HTERT RPE-1 (cell line): ENCODE measurements around the gene RASAL1.

Source experiments
- in situ Hi-C: fragments of 300-500 bp; cut with MboI; formaldehyde crosslinking; loops from 4 replicates; pipeline ENCODE4 v1.14.3; 2020; ENCODE audit warnings: low sequenced_read_pairs

The RASAL1 gene

DNA sequence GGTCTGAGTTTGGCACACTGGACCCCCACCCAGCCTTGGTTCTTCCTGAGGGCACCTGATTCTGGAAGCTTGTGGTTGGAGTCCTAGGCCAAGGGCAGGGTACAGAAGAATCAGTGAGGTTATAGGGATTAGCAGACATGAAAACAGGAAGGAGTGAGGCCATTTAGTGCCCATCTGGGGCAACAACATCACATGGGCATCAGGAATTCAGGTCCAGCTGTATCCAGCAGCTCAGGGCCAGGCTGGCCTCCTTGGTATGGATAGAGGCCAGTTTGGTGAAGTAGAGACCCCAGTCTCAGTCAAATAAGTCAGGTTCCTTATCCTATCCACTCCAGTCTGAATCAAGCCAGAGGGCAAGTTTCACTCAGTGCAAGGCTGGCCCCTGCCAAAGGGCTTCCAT is 36.2 kb downstream of the RASAL1 start:
- in situ Hi-C loops = no loop called here

DNA sequence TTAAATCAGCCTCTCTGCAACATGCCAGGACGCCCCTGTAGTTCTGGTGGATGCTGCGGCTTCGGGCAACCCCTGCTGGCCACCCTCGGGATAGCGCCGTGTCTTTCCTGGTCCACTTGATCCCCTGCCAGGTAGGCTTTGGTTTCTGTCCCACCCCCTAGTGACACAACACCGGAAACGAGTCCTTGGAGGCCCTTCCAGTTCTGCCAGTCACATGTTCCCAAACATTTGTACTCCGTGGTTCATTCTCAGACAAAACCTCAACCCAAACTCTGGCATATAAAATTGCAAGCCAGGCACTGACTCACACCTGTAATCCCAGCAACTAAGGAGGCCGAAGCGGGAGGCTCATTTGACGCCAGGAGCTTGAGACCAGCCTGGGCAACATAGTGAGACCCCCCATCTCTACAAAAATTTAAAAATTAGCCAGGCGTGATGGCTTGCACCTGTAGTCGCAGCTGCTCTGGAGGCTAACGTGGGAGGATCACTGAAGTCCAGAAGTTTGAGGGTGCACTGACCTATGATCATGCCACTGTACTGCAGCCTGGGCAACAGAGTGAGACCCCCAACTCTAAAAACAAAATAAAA is 37.0 kb downstream of the RASAL1 start:
- in situ Hi-C loops = no loop called here

DNA sequence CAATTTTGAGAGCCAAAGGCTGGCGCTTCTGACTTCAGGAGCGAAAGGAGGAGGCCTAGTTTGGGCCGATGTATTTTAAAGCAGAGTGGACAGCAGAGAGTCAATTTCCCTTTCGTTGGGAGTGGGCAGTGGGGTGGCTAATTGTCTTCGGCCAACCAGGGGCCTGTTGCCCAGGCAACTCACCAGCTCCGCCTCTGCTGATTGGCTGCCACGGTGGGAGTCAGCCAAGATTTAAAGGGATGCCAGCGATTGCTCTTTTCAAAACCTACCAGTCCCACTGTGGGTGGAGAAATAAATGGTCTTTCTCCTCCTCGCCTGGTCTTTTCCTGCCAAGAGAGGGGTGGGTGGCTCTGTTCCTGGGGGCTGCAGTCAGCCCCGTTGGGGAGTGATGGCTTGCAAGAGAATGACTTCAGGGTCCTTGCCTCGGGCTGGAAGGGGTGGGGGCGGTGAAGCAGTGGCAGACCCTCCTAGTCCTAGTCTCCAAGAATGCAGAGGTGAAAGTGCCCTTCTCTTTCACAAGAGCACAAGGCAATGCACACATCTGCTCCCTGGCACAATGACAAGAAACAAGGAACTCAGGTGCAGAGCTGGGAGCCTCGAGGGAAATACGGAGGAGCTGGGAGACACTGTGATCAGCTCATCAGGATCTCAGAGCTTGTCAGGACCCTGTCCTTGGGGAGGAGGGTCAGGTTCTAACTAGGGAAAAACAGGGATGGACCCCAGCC is 37.7 kb downstream of the RASAL1 start:
- in situ Hi-C loops = no loop called here

DNA sequence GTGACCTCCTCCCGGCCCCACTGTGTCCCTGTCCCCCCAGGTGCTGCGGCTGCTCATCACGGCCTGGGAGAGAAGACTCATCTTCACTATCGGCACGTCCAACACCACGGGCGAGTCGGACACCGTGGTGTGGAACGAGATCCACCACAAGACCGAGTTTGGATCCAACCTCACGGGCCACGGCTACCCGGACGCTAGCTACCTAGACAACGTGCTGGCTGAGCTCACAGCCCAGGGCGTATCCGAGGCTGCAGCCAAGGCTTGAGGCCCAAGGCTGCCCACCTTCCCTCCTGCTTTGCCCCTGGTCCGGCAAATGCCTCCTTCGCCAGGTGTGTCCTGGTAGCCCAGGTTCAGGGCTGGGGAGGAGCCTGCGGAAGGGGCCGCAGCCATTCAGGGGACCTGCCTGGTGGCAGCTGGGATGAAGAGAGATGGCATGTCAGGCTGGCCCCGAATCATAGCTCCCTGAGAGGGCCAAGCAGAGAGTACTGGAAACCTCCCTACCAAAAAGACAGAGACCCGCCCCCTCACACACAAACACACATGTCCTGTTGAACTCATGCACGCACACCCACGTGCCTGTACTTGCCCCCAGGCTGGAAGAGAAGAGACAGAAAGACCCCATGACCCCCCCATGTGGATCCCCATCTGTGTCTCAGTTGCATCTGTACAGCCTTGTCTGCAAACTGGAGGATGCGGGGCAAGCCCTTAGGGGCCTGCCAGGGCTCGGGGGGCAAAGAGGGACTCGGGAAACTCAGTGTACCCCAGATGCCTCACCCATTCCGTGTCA is 38.7 kb downstream of the RASAL1 start:
- in situ Hi-C loops = no loop called here

DNA sequence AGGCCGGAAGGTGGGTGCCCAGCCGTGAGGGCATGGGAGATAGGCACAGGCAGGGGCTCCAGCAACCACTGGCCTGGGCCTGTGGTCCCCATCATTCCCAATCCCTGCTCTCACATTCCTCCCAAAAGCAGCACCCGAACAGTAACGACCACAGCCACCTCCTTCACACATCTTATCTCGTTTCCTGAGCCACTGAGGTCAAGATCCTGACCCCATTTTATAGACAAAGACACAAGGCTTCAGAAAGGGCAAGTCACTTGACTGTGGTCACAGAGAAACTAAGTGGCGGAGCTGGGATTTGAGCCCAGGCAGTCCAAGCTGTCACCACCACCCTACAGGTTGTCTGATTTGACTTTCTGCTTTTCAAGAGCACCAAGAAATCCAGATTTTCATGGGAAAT is 40.2 kb downstream of the RASAL1 start:
- in situ Hi-C loops = no loop called here

DNA sequence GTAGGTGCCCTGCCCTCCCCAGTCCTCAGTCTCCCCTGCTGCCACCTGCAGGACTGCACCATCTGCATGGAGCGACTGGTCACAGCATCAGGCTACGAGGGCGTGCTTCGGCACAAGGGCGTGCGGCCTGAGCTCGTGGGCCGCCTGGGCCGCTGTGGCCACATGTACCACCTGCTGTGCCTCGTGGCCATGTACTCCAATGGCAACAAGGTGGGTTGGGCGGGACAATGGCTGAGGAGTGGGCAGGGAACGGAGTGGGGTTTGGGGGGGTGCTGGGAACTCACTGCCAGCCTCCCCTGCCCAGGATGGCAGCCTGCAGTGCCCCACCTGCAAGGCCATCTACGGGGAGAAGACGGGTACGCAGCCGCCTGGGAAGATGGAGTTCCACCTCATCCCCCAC is 40.8 kb downstream of the RASAL1 start:
- in situ Hi-C loops = no loop called here

DNA sequence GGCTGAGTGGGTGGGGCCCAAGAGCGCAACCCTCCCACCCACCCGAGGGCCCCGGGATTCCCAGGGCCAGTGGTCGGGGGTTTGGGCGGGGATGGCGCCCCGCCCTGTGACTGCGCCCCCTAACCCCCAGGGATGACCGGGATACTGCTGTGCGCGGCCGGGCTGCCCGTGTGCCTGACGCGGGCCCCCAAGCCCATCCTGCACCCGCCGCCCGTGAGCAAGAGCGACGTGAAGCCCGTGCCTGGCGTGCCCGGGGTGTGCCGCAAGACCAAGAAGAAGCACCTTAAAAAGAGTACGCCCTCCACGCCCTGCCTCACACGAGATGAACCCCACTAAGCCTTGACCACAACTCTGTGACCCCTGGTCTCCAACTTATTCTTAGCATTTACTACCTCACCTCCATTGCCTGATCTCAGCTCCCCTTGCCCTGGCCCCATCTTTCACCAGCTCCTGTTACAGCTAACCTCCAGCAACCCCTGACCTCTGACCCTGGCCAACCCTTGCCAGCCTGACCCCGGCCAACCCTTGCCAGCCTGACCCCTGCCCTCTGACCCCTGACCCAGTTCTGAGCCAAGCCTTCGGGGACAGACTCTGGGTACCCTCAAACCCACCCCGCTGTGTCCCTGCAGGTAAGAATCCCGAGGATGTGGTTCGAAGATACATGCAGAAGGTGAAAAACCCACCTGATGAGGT is 42.0 kb downstream of the RASAL1 start:
- in situ Hi-C loops = no loop called here

DNA sequence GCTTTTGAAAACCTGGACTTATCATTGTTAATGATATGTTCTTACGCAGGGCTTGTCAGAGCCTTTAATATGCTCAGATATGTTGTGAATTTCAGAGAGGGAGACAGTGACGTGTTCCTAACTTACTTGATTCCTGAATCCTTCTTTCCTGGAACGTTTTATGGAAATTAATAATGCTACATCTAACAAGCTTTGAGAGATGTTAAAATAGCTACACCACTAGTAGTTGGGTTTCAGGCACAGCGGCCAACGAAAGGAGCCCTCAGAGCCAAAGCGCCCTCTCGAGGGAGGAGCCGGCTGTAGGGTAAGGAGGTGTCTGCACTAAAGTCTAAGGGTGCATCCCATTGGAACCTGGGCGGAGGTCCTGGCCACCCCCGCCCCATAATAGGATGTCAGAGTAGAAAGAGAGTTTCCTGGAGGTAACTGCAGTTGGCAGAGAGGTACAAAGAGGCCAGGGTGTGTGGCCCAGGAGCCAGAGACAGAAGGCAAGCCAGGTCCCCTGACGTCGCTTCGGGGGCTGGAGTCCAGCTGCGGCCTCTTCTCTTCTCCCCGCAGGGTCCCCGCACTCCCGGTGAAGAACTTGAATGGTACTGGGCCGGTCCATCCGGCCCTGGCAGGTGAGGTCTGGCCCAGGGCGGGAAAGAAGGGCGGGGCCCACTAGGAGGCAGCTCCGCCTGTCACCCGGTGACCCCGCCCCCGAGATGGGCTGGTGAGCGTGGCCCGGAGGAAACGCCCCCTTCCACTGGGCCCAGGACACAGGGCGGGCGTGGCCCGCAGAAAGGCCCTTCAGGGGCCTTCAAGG is 42.8 kb downstream of the RASAL1 start:
- in situ Hi-C loops = no loop called here

DNA sequence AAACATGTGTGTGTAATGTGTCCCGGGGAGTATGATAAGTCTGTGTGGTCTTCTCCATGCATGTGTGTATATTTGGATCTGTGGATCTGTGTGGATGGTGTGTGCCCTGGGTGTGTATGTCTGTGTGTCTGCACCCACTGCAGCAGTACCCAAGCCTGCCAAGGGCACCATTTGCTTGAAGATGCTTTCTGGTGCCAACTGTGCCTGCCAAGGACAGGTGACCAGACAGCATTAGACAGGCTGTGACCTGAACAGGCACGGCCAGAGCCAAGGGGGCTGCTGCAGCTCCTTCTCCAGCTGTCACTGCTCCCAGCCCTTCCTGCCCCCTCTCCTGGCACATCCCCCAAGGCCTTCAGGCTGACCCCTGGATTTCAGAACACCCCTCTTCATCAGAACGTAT is 44.1 kb downstream of the RASAL1 start:
- in situ Hi-C loops = no loop called here

DNA sequence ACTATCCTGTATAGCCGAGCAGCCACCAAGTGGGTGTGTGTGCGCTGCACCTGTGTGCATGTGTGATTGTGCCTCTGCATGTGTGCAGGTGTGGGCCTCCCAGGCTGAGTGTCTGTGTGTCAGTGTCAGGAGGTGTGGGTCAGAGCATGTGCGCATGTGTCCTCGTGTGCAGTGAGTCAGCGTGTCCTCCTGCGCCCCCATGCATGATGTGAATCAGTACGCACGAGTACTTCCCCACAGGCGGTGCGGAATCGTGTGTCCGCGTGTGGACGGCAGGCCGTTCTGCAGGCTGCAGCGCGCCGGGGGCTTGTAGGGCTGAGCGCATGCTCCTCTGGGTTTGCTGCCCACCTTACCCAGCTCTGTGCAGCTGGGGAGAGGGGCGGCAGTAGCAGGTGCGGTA is 44.8 kb downstream of the RASAL1 start:
- in situ Hi-C loops = no loop called here

DNA sequence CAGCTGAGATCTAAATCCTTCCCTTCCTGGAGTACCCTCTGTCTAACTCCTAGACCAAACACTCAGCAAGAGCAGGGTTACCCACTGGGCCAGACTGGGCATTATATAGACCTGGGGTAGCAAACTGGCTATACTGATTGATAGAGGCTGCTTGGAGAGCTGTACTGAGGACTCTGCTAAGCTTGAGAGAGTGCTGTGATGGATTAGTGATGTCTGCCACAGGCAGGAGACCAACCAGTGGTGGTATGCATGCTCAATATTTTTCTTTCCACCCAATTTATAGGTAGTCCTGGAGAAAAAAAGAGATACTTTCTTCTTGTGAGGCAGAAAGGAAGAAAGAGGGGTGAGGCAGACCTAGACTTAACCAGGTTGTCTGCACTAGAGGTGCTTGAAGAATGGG is 45.7 kb downstream of the RASAL1 start:
- in situ Hi-C loops = no loop called here

DNA sequence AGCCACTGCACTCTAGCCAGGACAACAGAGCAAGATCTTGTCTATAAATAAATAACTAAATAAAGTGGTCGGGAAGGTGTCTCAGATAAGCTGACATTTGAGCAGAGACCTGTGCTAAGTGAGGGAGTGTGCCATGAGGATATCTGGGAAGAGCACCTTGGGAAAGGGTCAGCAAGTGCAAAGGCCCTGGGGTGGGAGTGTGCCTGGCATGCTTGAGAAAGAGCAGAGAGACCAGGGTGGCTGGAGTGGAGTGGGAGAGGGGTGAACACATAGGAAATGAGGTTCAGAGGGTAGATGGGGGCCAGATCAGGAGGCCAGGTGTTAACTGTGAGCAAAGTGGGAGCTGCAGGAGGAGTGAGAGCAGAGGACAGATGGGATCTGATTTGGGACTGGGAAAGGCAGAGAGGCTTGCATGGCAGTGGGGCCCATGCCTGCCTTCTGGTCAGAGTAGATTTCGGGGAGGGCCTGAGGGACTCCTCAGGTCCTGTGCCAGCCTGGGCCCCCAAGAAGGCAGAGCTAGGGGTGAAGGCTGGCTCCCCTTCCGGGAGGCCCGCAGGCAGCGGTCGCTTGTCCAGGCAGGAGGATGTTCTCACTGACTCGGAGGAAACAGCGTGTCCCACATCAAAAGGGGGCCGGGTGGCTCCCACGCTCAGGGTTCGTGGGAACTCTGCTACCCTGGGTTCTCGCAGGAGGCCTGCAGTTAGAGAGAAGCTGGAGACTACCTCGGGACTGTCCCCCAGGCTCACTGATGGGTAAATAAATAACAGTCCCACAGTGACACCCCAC is 46.4 kb downstream of the RASAL1 start:
- in situ Hi-C loops = no loop called here

DNA sequence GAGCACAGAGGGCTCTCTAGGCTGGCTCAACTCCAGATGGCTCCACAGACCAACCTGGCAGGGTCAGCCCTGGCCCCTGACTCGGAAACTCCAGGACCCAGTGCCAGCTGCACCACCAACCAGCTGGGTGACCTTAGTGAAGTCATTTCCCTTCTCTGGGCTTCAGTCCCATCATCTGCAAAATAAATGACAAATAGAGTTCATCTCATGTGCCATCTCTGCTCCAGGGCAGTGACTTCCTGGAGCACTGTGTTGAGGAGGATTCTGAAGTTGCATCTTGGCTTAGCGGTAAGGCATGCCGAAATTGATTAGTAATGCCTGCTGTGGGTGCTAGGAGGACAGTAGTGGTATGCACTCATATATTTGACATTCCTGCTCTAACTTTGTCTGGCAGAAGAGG is 47.5 kb downstream of the RASAL1 start:
- in situ Hi-C loops = no loop called here

DNA sequence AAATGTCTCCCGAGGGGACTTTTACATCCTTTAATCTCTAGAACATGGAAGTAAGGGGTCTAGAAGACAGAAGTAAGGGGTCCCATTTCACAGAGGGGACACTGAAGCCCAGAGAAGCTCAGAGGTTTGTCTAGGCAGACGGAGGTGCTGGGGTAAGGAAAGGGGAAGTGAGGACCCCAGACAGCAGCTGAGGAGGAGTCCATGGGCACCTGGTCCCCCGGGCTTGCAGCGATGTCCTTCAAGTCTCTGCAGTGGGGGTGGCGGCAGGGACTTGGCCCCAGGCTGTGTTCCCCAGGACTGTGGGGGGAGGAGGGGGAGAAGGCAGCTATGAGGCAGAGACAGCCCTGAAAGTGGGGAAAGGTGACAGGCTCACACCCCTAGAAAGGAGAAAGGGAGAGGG is 48.4 kb downstream of the RASAL1 start:
- in situ Hi-C loops = no loop called here

DNA sequence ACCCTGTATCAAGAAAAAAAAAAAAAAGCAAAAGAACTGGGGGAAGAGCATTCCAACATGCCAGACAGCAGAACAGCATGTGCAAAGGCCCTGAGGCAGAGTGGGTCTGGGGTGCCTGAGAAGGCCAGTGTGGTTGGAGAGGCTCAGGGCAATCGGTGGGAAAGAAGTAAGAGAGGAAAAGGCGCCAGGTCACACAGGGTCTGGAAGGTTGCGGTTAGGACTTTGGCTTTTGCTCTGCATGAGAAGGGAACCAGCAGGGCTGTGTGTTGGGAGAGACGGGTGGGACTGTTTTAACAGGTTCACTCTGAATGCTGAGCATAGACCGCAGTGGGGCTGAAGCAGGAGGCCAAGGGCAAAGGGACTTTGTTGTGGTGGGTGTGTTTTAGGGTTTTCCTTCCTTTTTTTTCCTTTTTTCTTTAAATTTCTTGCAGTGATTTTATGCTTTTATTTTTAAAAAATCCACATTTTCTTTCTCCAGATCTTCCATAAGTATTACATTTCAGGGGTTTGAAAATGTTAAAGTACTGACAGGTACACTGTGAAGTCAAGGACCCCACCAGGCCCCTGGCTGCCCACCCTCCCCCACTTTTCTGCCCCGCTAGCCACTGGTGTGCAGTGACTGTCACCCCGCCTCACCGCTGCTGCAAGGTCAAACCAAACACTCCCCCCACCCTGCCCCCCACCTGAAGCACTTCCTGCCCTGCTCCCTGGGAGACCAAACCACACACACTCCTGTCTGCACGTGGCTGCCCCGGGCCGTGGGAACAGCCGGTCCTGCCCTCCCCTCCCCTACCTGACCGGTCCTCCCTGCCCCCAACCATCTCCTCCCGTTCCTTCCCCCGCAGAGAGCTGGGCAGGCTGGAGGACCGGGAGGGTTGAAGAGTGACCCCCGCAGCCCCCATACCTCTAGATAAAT is 49.1 kb downstream of the RASAL1 start:
- in situ Hi-C loops = no loop called here

DNA sequence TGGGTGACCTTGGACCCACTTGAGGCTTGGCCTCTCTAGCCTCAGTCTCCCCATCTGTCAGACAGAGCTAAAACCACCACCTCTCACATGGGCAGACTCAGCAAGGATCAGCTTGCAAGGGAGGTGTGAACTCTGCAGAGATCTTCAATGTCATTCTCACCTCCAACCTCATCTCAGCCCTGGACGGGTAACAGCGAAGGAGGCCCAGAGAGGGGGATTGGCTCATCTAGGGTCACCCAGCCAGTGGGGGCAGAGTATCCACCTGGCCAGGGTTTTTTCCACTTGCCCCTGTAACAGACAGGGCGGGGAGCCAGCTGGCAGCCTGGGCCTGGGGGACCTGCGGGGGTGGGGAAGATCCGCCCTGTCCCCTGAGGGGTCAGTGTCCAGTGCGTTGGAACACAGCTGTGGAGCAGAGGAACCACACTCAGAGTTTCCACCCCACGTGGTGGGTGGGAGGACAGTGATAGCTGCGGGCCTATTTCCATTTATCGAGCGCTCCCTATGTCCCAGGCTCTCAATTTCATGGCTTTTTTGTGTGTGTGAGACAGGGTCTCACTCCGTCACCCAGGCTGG is 51.6 kb downstream of the RASAL1 start:
- in situ Hi-C loops = no loop called here

DNA sequence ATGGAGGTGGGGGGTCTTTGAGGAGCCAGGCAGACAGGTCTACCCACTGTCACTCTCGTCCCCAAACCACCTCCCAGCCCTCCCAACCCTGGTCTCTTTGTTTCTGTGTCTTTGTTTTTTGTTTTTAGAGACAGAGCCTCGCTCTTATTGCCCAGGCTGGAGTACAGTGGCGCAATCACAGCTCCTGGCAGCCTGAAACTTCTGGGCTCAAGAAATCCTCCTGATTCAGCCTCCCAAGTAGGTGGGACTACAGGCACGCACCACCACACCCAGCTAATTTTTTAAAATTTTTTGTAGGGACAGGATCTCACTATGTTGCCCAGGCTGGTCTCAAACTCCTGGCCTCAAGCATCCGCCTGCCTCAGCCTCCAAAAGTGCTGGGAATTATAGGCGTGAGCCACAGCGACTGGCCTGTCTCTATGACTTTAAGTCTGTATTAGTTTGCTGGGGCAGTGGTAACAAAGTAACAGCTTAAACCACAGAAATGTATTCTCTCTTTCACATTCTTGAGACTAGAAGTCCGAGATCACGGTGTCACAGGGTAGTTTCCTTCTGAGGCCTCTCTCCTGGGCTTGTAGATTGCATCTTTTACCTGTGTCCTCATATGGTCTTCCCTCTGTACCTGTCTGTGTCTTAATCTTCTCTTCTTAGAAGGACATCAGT is 52.9 kb downstream of the RASAL1 start:
- in situ Hi-C loops = no loop called here

DNA sequence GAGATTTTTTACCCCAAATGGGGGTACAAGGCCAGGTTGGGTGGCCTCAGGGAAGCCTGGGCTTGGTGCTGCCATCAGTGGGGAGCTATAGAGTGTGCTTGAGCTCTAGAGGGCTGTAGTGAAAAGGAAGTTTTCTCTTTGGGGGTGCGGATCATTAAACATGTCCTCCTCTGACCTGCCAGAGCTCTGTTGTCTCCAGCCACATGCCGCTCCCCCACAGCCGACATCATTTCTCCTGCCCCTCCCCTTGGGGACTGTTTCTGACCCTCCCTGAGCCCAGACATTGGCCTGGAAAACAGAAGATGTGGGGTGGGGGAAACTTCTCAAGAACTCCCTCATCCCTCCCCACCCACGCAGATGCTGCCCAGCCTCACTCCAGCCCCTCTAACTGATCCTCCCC is 53.7 kb downstream of the RASAL1 start:
- in situ Hi-C loops = no loop called here
